ENCODE data around the gene DOCK11.
A peak's percentile ranks its signal among the peaks of the same experiment; 100 is the strongest.
"Not testable (repeated sequence)": the region's sequence is repeated elsewhere in the genome, so short reads cannot be mapped to it uniquely, and the experiment has no call there.

The DOCK11 gene

GRCh38 chrX:118566359-118566758 is 70.7 kb downstream of the DOCK11 start:
- DNase-seq (ENCODE audit: extremely low read depth in 1 of 2, low read depth in 1 of 2) = no peak

DNA sequence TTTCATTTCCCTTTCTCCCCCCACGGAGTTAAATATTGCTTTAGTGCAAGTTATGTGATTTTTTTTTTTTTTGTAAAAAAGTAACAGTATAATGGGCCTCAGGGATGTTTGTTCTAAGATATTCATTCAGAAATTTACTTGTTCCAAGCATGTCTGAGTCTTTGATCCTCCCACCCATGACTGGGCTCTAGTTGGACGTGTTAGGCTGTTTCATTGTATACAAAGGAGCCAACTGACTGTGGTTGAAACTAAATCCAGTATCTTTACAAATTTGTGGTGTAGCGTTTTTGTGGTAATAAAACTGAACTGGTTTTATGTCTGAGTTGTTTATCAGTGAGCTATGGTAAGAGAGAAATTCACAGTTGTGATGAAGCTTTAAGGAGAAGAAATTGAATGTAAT is 74.1 kb downstream of the DOCK11 start:
- peak in 1 of 2 donors; percentile 5 for DNase-seq (ENCODE audit: extremely low read depth in 1 of 2, low read depth in 1 of 2)

- no peak for DNase-seq (ENCODE audit: extremely low read depth in 1 of 2, low read depth in 1 of 2)
These were observed 74.6 kb downstream of the DOCK11 start for GRCh38 chrX:118570209-118570608.

GRCh38 chrX:118571836-118572235 is 76.2 kb downstream of the DOCK11 start:
- no peak for DNase-seq (ENCODE audit: extremely low read depth in 1 of 2, low read depth in 1 of 2)

DNA sequence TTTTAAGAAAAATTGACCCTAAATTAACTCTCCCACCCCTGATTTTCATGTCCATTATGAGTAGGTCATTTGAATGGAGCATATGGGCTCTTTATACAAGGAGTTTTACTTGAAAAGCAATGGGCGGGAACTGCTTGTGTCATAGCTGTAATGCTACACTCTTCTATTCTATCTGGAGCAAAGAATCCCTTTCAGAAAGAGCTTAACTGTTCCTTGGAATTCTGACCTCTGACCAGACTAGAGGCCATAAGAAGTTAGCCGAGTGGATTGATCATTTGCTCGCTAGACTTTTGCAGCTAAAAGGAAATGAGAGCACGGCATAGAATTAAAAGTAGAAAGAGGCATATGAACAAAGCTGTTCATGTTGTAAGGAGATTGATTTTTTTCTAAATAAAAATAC is 79.1 kb downstream of the DOCK11 start:
- DNase-seq (ENCODE audit: extremely low read depth in 1 of 2, low read depth in 1 of 2) = no peak

GRCh38 chrX:118577041-118577440 is 81.4 kb downstream of the DOCK11 start:
- no peak for DNase-seq (ENCODE audit: extremely low read depth in 1 of 2, low read depth in 1 of 2)

- DNase-seq (ENCODE audit: extremely low read depth in 1 of 2, low read depth in 1 of 2) = no peak
These were observed 83.8 kb downstream of the DOCK11 start for GRCh38 chrX:118579417-118579816.

GRCh38 chrX:118582926-118583325 is 87.3 kb downstream of the DOCK11 start:
- not testable (repeated sequence) for DNase-seq (ENCODE audit: extremely low read depth in 1 of 2, low read depth in 1 of 2)

GRCh38 chrX:118583781-118584180 is 88.2 kb downstream of the DOCK11 start:
- no peak for DNase-seq (ENCODE audit: extremely low read depth in 1 of 2, low read depth in 1 of 2)

DNA sequence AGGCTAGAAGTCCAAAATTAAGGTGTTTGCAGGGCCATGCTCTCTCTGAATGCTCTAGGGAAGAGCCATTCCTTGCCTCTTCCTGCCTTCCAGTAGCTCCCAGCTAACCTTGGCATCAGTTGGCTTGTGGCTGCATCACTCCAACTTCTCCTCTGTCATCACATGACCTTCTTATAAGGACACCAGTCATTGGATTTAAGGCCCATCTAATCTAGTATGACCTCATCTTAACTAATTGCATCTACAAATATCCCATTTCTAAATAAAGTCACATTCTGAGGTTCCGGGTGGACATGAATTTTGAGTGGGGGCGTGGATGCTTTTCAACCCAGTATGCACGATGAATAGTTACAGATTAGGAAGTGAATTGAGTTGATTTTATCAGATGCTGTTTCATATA is 89.7 kb downstream of the DOCK11 start:
- DNase-seq (ENCODE audit: extremely low read depth in 1 of 2, low read depth in 1 of 2) = no peak

DNA sequence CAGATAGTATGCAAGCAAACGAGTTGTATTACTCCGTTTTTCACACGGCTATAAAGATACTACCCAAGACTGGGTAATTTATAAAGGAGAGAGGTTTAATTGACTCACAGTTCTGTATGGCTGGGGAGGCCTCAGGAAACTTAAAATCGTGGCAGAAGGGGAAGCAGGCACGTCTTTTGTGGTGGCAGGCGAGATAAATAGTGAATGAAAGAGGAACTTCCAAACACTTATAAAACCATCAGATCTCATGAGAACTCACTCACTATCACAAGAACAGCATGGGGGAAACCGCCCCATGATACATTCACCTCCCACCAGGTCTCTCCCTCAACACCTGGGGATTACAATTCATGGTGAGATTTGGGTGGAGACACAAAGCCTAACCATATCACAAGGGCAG is 90.6 kb downstream of the DOCK11 start:
- not testable (repeated sequence) for DNase-seq (ENCODE audit: extremely low read depth in 1 of 2, low read depth in 1 of 2)

GRCh38 chrX:118588715-118589114 is 93.1 kb downstream of the DOCK11 start:
- no peak for DNase-seq (ENCODE audit: extremely low read depth in 1 of 2, low read depth in 1 of 2)

GRCh38 chrX:118589227-118589626 is 93.6 kb downstream of the DOCK11 start:
- DNase-seq (ENCODE audit: extremely low read depth in 1 of 2, low read depth in 1 of 2) = no peak

- DNase-seq (ENCODE audit: extremely low read depth in 1 of 2, low read depth in 1 of 2) = no peak
These were observed 97.8 kb downstream of the DOCK11 start for GRCh38 chrX:118593407-118593806.

DNA sequence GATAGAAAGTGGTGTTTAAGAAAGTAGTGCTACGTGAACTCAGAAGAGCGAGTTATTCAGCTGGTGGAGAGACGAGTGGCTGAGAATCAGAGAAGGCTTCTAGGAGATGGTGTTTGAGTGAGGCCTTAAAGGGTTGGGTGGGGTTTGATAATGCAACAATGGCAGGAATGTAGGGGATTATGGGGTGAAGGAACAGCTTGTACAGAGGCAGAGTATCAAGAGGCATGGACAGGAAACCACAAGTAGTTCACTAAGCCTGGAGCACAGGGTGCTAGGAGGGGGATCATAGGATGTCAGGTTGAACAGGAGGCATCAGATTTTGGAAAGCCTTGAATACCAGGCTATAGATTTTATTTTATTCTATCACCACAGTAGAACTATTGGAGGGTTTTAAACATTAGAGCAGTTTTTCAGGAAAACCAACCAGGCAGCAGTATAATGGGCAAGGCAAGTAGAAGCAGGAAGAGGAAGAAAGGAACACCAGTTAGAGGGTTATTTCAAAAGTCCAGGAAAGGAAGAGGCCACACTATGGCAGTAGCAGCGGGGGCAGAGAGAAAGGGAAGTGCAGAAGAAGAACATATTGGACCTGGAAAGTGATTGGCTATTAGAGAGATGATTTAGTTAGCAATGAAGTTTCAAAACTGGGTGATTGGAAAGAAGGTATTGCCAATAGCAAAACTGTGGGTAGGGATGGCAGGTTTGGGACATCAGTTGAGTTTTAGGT is 99.2 kb downstream of the DOCK11 start:
- no peak for DNase-seq (ENCODE audit: extremely low read depth in 1 of 2, low read depth in 1 of 2)

DNA sequence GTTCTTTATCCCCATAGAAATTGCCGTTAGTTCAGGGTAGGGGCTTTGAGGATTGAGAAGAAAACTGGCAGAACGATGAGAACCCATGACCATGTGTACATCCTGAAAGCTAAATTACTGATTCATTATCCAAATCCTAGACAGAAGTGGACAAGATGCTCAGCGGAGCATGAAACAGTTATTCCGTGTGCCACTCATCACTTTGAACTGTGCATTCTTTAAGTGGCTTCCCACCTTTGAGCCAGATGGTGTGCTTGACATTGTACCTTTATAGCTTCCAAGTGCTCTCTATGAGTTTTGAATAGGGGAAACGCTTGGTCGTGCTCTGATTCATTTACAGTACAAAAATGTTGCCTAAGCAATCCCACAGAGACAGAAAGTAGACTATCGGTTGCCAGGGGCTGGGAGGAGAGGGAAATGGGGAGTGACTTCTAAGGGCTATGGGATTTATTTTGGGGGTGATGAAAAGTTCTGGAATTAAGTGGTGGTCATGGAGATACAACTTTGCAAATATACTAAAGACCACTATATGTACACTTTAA is 100.0 kb downstream of the DOCK11 start:
- DNase-seq (ENCODE audit: extremely low read depth in 1 of 2, low read depth in 1 of 2) = no peak

DNA sequence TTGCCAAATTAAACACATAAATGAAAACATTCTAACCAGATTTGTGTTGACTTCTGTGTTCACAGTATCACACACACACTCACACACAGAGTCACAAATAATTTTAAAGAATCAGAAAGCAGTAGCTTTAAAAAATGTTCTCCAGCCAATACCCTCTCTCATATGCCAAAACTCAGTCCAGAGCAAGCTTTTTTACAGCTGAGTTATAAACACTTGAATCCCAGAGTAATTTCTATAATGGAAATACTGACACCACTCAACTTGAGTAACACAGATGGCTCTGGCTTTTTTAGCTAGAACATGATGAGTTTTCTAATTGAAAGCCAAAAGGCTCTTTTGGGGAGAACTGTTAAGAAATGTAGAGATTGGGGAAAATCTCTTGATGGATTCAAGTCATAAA is 100.8 kb downstream of the DOCK11 start:
- no peak for DNase-seq (ENCODE audit: extremely low read depth in 1 of 2, low read depth in 1 of 2)

DNA sequence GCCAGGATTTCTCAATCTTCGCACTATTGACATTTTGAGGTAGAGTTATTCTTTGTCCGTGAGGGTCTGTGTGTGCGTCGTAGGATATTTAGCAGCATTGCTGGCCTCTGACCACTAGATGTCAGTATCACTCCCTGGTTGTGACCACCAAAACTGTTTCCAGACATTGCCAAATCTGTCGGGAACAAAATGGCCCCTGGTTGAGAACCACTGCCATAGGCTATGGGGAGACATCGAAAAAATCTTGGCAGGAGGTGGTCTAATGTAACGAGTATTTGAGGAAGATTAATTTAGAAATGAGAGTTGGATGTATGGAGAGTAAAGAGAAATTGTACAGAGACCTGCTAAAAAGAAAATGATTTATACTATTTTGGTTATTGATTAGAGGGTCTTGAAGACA is 108.4 kb downstream of the DOCK11 start:
- peak in 1 of 2 donors; percentile 8 for DNase-seq (ENCODE audit: extremely low read depth in 1 of 2, low read depth in 1 of 2)

GRCh38 chrX:118612290-118612689 is 116.7 kb downstream of the DOCK11 start:
- DNase-seq (ENCODE audit: extremely low read depth in 1 of 2, low read depth in 1 of 2) = no peak

DNA sequence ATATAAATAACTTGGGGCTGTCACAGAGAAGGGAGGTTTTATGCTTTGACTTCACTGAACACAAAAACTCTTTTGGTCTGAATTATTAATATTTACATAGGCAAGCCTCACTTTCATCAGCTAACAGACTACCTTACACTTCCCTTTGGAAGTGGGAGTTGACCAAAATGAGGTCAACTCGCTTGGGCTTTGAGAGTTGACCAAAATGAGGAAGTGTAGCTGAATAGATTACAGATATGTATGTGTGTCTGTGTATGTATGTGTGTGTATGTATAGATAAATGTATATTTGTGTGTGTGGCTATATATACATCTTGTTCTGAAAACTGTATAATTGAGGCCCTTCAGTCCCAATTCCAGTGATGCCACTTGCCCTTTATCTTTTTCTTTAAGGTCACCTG is 118.5 kb downstream of the DOCK11 start:
- DNase-seq (ENCODE audit: extremely low read depth in 1 of 2, low read depth in 1 of 2) = no peak

DNA sequence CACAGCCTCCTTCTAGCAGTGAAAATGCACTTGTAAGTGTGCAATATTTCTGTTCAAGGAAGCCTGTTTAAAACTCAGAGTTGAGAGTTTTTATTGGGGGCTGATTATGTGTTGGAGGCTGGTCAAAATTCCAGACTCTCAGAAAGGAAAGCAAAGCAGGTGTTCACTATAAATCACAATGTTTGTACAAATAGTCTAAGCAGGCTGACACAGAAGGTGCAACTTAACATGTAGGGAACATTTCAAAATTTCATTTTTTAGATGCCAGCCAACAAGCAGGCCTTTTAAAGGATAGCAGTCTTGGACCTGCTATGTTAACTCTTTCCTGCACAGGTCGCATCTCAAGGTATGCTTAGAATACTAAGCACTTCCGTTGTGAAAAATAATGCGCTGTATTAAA is 119.5 kb downstream of the DOCK11 start:
- DNase-seq (ENCODE audit: extremely low read depth in 1 of 2, low read depth in 1 of 2) = no peak

- no peak for DNase-seq (ENCODE audit: extremely low read depth in 1 of 2, low read depth in 1 of 2)
These were observed 125.6 kb downstream of the DOCK11 start for GRCh38 chrX:118621081-118621759.

Data from stimulated activated CD8-positive, alpha-beta memory T cell treated with anti-CD3 and anti-CD28 coated beads, Interleukin-7, amount 100 ng/mL, for 48 hours (primary cell).